DND-41 (cell line): ENCODE data around the gene SLC2A1.
"Not testable (repeated sequence)": the region's sequence is repeated elsewhere in the genome, so short reads cannot be mapped to it uniquely, and the experiment has no call there.

Experiments used
- EZH2 ChIP-seq: IDR thresholded peaks from 3 replicates; pipeline ENCODE4 v1.6.1; 2012; ENCODE audit warnings: borderline replicate concordance, low read depth, mild to moderate bottlenecking, moderate library complexity, low read length, inconsistent platforms; ENCODE audit not compliant: severe bottlenecking
- TF ChIP-seq, protein P1 (sequence below): IDR thresholded peaks from 2 replicates; pipeline ENCODE4 v1.5.1; 2012; ENCODE audit warnings: borderline replicate concordance, low read length, moderate library complexity, mild to moderate bottlenecking; ENCODE audit not compliant: poor library complexity, severe bottlenecking; ENCODE audit errors: extremely low read depth

DNA sequence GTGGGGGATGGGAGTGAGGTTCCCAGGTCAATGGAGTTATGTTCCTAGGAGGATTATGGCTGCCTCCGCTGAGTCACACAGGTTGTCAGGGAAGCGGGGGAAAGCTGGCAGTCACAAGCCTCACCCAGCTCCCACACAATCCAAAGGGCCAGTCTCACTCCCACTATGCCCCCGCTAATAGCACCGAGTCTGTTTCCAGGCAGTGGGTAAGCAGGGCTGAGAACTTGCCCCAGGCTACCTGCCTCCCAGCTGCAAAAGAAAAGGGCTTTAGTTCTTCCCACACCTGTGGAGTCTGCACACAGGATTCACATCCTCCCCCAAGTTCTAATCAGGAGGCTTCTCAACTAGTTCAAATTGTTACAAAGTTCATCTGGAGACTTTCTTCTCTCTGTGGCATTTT is 58.7 kb downstream of the SLC2A1 start:
- TF ChIP-seq EZH2 = not testable (repeated sequence)
- TF ChIP-seq, protein P1, sequence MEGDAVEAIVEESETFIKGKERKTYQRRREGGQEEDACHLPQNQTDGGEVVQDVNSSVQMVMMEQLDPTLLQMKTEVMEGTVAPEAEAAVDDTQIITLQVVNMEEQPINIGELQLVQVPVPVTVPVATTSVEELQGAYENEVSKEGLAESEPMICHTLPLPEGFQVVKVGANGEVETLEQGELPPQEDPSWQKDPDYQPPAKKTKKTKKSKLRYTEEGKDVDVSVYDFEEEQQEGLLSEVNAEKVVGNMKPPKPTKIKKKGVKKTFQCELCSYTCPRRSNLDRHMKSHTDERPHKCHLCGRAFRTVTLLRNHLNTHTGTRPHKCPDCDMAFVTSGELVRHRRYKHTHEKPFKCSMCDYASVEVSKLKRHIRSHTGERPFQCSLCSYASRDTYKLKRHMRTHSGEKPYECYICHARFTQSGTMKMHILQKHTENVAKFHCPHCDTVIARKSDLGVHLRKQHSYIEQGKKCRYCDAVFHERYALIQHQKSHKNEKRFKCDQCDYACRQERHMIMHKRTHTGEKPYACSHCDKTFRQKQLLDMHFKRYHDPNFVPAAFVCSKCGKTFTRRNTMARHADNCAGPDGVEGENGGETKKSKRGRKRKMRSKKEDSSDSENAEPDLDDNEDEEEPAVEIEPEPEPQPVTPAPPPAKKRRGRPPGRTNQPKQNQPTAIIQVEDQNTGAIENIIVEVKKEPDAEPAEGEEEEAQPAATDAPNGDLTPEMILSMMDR = not testable (repeated sequence)
